IMR-90 (cell line): ENCODE measurements around the gene EIF4A3. TPM values are rescaled to one million over a fixed set of nuclear protein-coding genes. Genes with fewer than 3 reads are reported as not detected.

Experiments used
- ATAC-seq: fragments of 200-7000 bp; cut with Tn5 transposase; 2 replicates; pipeline ENCODE4 v1.9.1; 2020; ENCODE audit warnings: low read depth, mild to moderate bottlenecking, moderate library complexity
- BruUV-seq: library from RNA; stranded (reverse); fragments of 400-500 nt; replicated peaks from 2 replicates; lab custom pipeline; 2021; lab: Mats Ljungman, UMichigan
- CTCF ChIA-PET: fragments of 300-600 bp; formaldehyde crosslinking; extraction: SDS; loops from one replicate; lab custom pipeline; 2021; ENCODE audit warnings: antibody characterized with exemption; lab: Yijun Ruan, JAX
- POLR2A ChIA-PET: fragments of 300-600 bp; sonication (Branson Sonifier 250); formaldehyde crosslinking; loops from one replicate; lab custom pipeline; 2022; ENCODE audit warnings: antibody characterized with exemption; ENCODE audit not compliant: unreplicated experiment; lab: Charles Lee
- DNase-seq: peaks from one replicate; pipeline ENCODE4 v3.0.0; 2013
- H2AFZ ChIP-seq: replicated peaks from 2 replicates; pipeline ENCODE3; 2013; ENCODE audit warnings: low read length, mild to moderate bottlenecking; ENCODE audit not compliant: poor library complexity
- H2AK5ac ChIP-seq: 2 replicates; pipeline ENCODE4 v1.6.1; 2013; ENCODE audit warnings: low read depth, low read length, inconsistent platforms
- H2AK9ac ChIP-seq: replicated peaks from 2 replicates; pipeline ENCODE3; 2013; ENCODE audit warnings: mild to moderate bottlenecking, low read depth, low read length, moderate library complexity; ENCODE audit not compliant: poor library complexity
- H2BK120ac ChIP-seq: 2 replicates; pipeline ENCODE4 v1.6.1; 2013; ENCODE audit warnings: low read depth, low read length, inconsistent platforms
- H2BK15ac ChIP-seq: 3 replicates; pipeline ENCODE4 v1.6.1; 2013; ENCODE audit warnings: low read depth, low read length, inconsistent platforms
- H2BK20ac ChIP-seq: 2 replicates; pipeline ENCODE4 v1.6.1; 2013; ENCODE audit warnings: low read depth, mild to moderate bottlenecking, inconsistent platforms, low read length, moderate library complexity
- H2BK5ac ChIP-seq: 2 replicates; pipeline ENCODE4 v1.6.1; 2013; ENCODE audit warnings: mild to moderate bottlenecking, low read depth, low read length, inconsistent platforms; ENCODE audit not compliant: poor library complexity, severe bottlenecking
- H3K14ac ChIP-seq: replicated peaks from 2 replicates; pipeline ENCODE4 v1.6.1; 2013; ENCODE audit warnings: low read depth, low read length, inconsistent platforms
- H3K18ac ChIP-seq: 2 replicates; pipeline ENCODE4 v1.6.1; 2013; ENCODE audit warnings: low read depth, low read length, control low read depth
- H3K23ac ChIP-seq: 2 replicates; pipeline ENCODE4 v1.6.1; 2013; ENCODE audit warnings: low read depth, low read length, inconsistent platforms
- H3K27ac ChIP-seq: 2 replicates; pipeline ENCODE4 v1.5.1; 2013; ENCODE audit warnings: mild to moderate bottlenecking, control low read depth, low read length; ENCODE audit not compliant: insufficient read depth
- H3K27me3 ChIP-seq: 2 replicates; pipeline ENCODE4 v1.6.1; 2013; ENCODE audit warnings: low read length; ENCODE audit not compliant: control insufficient read depth, insufficient read depth
- H3K36me3 ChIP-seq: 2 replicates; pipeline ENCODE4 v1.6.1; 2013; ENCODE audit warnings: low read length, mixed read lengths; ENCODE audit not compliant: control insufficient read depth, insufficient read depth
- H3K4ac ChIP-seq: 2 replicates; pipeline ENCODE4 v1.6.1; 2013; ENCODE audit warnings: low read depth, low read length, inconsistent platforms
- H3K4me1 ChIP-seq: 2 replicates; pipeline ENCODE4 v1.6.1; 2013; ENCODE audit warnings: low read length, mixed read lengths; ENCODE audit not compliant: control insufficient read depth, insufficient read depth
- H3K4me2 ChIP-seq: 2 replicates; pipeline ENCODE4 v1.6.1; 2013; ENCODE audit warnings: low read depth, mild to moderate bottlenecking, control low read depth, low read length, moderate library complexity
- H3K4me3 ChIP-seq: 2 replicates; pipeline ENCODE4 v1.5.1; 2013; ENCODE audit warnings: low read depth, mild to moderate bottlenecking, control low read depth, low read length, moderate library complexity; ENCODE audit not compliant: insufficient read depth
- H3K56ac ChIP-seq: 2 replicates; pipeline ENCODE4 v1.6.1; 2013; ENCODE audit warnings: low read length, inconsistent platforms; ENCODE audit not compliant: insufficient read depth; ENCODE audit errors: extremely low read depth
- H3K79me1 ChIP-seq, 2 experiments: 2 replicates each; pipeline ENCODE4 v1.6.1; 2013; ENCODE audit warnings: low read length in 2 of 2, inconsistent platforms in 1 of 2, low read depth in 1 of 2
- H3K9ac ChIP-seq: 2 replicates; pipeline ENCODE4 v1.6.1; 2013; ENCODE audit warnings: low read depth, low read length, control low read depth
- H3K9me1 ChIP-seq: 2 replicates; pipeline ENCODE4 v1.6.1; 2013; ENCODE audit warnings: low read length, inconsistent platforms; ENCODE audit not compliant: insufficient read depth
- H3K9me3 ChIP-seq: 2 replicates; pipeline ENCODE4 v1.6.1; 2013; ENCODE audit warnings: low read length; ENCODE audit not compliant: control insufficient read depth, insufficient read depth
- H4K20me1 ChIP-seq: 2 replicates; pipeline ENCODE4 v1.6.1; 2013; ENCODE audit warnings: low read length, inconsistent platforms; ENCODE audit not compliant: insufficient read depth
- H4K5ac ChIP-seq: 2 replicates; pipeline ENCODE4 v1.6.1; 2013; ENCODE audit warnings: mild to moderate bottlenecking, low read depth, low read length, control low read depth
- H4K8ac ChIP-seq, 2 experiments: 2 replicates each; pipeline ENCODE4 v1.6.1; 2013; ENCODE audit warnings: low read depth in 2 of 2, low read length in 2 of 2, control low read depth in 1 of 2, inconsistent platforms in 1 of 2
- H4K91ac ChIP-seq: 2 replicates; pipeline ENCODE4 v1.6.1; 2013; ENCODE audit warnings: low read depth, low read length, inconsistent platforms; ENCODE audit not compliant: insufficient read depth
- CEBPB ChIP-seq: IDR thresholded peaks from 2 replicates; pipeline ENCODE4 v1.6.1; 2012; ENCODE audit warnings: low read depth, low read length, improper control_type of control experiment
- CHD1 ChIP-seq: IDR thresholded peaks from 2 replicates; pipeline ENCODE4 v1.6.1; 2012; ENCODE audit warnings: low read depth, low read length, improper control_type of control experiment
- WGBS, 2 experiments: methylation state at CpG; one replicate each; pipeline versions ENCODE4 v1.1.5 to v1.1.7; 2013; ENCODE audit warnings: missing lambda C conversion rate in 2 of 2; ENCODE audit not compliant: insufficient read length in 1 of 2; ENCODE audit errors: extremely low coverage in 2 of 2; 5-methylcytosine and 5-hydroxymethylcytosine counted together
- dilution Hi-C: fragments of 300-500 bp; cut with HindIII; formaldehyde crosslinking; loops from one replicate; pipeline ENCODE4 v1.14.3; 2018; ENCODE audit warnings: low sequenced_read_pairs; ENCODE audit not compliant: unreplicated experiment
- in situ Hi-C: fragments of 300-500 bp; cut with MboI; formaldehyde crosslinking; loops from 3 replicates; pipeline ENCODE4 v1.14.3; 2019; ENCODE audit warnings: low sequenced_read_pairs, inconsistent platforms, mixed read lengths
- intact Hi-C: fragments of 100-400 bp; cut with micrococcal nuclease; formaldehyde crosslinking; loops from 2 replicates; pipeline ENCODE4 v1.10.0; 2022
- polyA plus RNA-seq, 3 experiments: library from polyadenylated mRNA; depleted of rRNA; stranded (reverse); fragments of >200 nt; gene quantifications; 2 replicates each; pipeline ENCODE4 v1.2.3, GENCODE V29; 2012; ENCODE audit warnings: low replicate concordance in 1 of 3
- total RNA-seq: library from RNA; depleted of rRNA; stranded (reverse); fragments of >200 nt; gene quantifications from 2 replicates; pipeline ENCODE4 v1.2.3, GENCODE V29; 2012

Gene EIF4A3
- total and polyA plus RNA-seq, 2 of the 4 experiments (the other 2 are of a cell fraction): 85.3 to 97.1 TPM

GRCh38 chr17:80185968-80186367 lies 39.0 kb upstream of the EIF4A3 start:
- Histone ChIP-seq H2BK20ac (no peak overlapping the region), H3K79me1 (no peaks in the 10 kb centered on the region), H4K5ac (no peak overlapping the region), H3K9me3 (no peaks in the 10 kb centered on the region), H2AK5ac (no peak overlapping the region), H2BK15ac (no peak overlapping the region), H3K4me2 (no peak overlapping the region), H3K14ac (no peak overlapping the region), H4K20me1 (no peaks in the 10 kb centered on the region), H3K4me1 (peaks cover 6% of the 10 kb centered on the region), H3K27me3 (peaks cover 13% of the 10 kb centered on the region; the same call in 1 of the 2 replicates), H3K4me3 (no peak overlapping the region), H3K18ac (no peak overlapping the region), H2AK9ac (no peak overlapping the region), H3K27ac (no peak overlapping the region), H2AFZ (no peak overlapping the region), H3K56ac (no peak overlapping the region), H4K91ac (no peak overlapping the region), H3K9ac (no peak overlapping the region), H3K36me3 (no peaks in the 10 kb centered on the region), H2BK5ac (no peak overlapping the region), H3K9me1 (no peaks in the 10 kb centered on the region; the same call in 1 of the 2 replicates), H3K23ac (no peak overlapping the region), H4K8ac (no peak overlapping the region), H3K4ac (no peak overlapping the region), H2BK120ac (no peak overlapping the region)
- intact Hi-C loops: no loop called here
- ChIA-PET CTCF (no interaction called here), POLR2A (no interaction called here)
- DNase-seq: no peak
- in situ Hi-C loops: no loop called here
- BruUV-seq: no TSS peak
- 78% methylated on average over 5 of the region's 9 CpGs; no CpG with 5 or more reads in 1 of the 2 experiments for WGBS, 2 experiments
- ATAC-seq: no peak
- dilution Hi-C loops: no loop called here
- TF ChIP-seq CEBPB: no peak
- no peak for TF ChIP-seq CHD1
